Endometrial microvascular endothelial cells (primary cell): ENCODE results near the gene CLK4. TPM values are rescaled to one million over a fixed set of nuclear protein-coding genes. Genes with fewer than 3 reads are reported as not detected.

Experiments
- in situ Hi-C: cut with HindIII; loops from 2 replicates; pipeline ENCODE4 v1.10.0; 2017; ENCODE audit warnings: low sequenced_read_pairs, low pct_unique_long_range_greater_than_20kb; ENCODE audit errors: inconsistent ontology term
- total RNA-seq: library from RNA; depleted of rRNA; stranded (reverse); fragments of >200 nt; gene quantifications from one replicate; pipeline ENCODE4 v1.2.3, GENCODE V29; 2015; ENCODE audit errors: inconsistent ontology term

Gene CLK4
- total RNA-seq, 1 donor from 2014 or later: 11.1 TPM

DNA sequence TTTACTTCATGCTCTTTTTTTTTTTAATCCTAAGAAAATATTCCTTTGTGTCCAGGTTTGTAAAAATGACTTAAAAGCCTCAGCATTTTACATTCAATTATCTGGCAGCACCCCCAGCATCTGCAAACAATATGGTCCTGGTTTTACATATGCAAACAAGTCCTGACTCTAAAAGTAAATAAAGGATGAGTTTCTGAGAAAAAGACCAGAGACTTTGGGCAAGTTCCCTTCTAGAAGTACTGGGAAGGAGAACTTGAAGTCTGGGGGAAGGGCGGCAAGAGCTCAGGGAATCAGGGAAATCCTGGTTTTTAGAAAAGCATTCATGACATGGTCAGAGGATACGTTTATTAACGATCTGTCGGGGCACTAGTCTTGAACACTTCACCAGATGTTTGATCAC, 62.5 kb downstream of the CLK4 start:
- in situ Hi-C loops: no loop called here

GRCh38 chr5:178563621-178564020, 63.2 kb downstream of the CLK4 start:
- in situ Hi-C loops: no loop called here

- in situ Hi-C loops: no loop called here
Observed at GRCh38 chr5:178561746-178562264, 65.0 kb downstream of the CLK4 start.

GRCh38 chr5:178560911-178561310, 65.9 kb downstream of the CLK4 start:
- in situ Hi-C loops: no loop called here

DNA sequence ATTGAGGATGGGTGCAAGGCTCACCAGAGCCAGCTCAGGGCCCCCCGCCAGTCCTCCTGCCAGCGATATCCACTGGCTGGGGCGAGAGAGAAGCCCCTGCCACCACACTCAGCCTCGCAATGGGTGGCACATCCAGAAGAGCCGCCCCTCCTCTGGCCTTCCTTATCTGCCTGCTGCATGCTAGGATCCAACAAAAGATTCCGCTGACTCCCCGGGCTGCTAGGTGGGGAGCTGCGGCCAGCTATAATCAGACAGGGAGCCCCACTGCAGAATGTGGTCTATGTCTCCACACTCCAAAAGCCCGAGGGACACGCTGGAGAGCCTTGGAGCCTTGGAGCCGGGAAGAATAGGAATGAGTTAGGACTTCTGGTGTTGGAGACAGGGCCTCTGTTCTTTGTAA, 69.4 kb downstream of the CLK4 start:
- in situ Hi-C loops: no loop called here

GRCh38 chr5:178555771-178556211, 71.1 kb downstream of the CLK4 start:
- in situ Hi-C loops: no loop called here

GRCh38 chr5:178555005-178555404, 71.8 kb downstream of the CLK4 start:
- in situ Hi-C loops: no loop called here

DNA sequence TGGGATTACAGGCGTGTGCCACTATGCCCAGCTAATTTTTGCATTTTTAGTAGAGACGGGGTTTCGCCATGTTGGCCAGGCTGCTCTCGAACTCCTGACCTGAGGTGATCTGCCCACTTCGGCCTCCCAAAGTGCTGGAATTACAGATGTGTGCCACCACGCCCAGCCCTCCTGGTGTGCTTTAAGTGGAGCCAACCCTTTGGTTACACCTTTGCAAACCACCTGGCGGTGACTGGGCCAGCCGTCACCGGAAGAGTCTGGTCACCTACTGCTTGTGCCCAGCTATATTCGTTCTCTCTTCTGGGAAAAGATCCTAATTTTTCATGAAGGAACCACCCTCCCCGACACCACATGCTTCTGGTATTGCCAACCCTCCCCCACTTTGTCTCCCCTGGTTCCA, 72.5 kb downstream of the CLK4 start:
- in situ Hi-C loops: no loop called here

DNA sequence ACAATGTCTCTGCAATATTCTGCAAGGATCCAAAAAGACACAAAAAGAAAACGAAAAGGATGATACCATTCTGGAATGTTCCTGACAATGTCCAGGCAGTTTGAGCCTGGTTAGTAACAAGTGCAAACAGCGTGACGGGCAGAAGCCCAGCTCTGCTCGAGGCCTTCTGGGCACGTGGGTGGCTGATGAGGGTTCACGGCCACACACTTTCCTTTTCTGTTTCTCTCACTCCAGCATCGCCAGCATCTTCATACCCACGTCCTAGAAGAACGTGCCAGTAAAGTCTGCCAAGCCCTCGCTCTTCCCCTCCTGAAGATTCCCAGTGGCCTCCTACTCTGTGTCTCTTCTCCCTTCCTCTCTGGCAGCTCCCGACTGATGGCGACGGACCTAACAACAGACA, 73.3 kb downstream of the CLK4 start:
- in situ Hi-C loops: no loop called here

Other genes with a start within 250 kb of the CLK4 start
- not detected for gene COL23A1, start 36.7 kb downstream of the CLK4 start, total RNA-seq
- gene ZNF354A, start 103.6 kb upstream of the CLK4 start, total RNA-seq: 6.8 TPM
- gene ZNF354B, start 232.9 kb upstream of the CLK4 start, total RNA-seq: 4.8 TPM